ENCODE data around the gene TOM1L1.

The TOM1L1 gene

DNA sequence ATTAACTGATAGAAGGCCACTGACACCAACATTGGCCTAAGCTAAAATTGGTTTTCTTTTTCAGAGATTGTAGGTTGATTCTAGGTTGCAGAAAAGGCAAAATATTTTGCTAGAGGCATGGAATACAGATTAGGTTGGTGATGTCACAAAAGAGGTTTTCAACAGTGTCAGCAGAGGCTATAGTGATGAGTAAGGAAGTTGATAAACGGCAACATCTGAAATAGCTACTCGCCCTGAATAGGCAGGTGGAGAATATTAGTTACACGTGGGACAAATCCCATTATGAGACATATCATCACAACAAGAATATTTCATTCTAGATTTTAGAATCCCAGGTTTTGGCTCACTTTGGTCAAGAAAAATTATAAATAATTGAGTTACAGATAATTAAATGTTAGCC lies 1.5 kb upstream of the TOM1L1 start:
- no peak for DNase-seq

DNA sequence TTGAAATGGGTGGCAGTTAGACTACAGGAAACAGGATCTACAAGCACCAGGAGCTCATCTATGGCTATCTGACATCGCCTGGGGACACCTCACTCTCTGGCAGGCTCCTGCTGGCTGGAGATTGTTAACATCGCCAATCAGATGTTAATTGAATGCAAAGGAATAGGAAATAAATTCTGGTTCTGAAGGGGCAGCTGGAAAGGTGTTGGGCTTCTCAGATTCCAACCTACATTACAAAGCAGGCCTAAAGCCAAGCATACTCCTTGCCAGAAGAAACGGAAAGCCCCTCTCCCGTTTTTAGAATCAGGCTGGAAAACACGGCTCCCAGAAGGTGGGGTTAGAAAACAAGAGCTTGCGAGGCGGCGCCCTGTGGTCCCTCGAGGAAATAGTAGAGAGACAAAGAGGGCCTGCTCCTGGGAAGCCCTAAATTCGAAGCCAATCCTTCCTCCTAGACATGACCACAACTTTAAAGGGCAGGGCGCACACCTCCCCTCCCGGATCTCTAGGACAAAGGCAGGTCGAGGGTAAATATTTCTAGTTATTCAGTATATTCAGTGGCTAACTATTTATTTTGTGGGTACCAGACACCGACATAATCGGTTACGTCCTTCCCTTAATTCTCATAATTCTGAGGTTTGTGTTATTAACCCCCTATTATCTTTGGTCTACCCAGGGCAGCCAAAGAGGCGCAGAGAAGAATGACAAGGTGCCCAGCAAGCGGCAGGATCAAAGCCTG lies 763 bp upstream of the TOM1L1 start:
- no peak for DNase-seq

DNA sequence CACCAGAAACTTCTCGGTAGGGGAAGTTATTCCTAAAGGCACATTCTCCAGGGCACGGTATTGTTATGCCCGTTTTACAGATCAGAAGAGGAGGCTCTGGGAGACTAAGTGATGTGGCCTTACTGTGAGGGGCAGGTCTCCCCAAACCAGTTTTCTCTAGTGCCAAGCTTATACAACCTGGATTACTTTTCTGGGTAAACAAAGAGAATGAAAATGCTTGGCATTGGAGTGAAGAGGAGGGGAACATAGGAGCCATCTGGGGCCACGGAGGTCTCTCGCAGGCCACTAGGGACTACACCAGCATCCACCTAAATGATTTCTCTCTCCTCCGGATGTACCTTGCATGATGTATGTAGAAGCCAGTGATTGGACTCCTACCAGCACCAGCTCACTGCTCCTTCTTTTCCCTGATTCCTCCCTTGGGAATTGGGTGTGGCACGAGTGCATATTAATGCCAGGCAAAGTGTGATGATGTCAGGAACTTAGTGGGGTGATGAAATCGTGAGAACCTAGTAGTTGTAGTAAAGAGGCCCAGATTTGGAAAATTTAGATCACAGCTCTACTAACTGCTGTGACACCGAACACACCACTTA lies 674 bp downstream of the TOM1L1 start:
- no peak for DNase-seq

DNA sequence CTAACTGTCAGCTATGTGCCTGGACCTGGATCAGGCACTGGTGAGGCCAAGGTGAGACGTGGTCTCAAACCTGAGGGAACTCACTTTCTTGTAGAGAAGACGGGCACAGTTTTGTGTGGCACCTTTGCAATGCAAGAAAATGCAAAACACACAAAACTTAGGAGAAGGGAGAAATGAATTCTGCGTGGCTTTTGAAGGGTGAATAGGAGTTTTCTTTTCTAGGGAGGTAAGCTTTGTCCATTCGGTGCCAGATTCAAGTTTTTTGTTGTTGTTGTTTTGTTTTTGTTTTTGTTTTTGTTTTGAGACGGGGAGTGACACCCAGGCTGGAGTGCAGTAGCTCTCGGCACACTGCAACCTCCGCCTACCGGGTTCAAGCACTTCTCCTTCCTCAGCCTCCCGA lies 1.4 kb downstream of the TOM1L1 start:
- DNase-seq = no peak

DNA sequence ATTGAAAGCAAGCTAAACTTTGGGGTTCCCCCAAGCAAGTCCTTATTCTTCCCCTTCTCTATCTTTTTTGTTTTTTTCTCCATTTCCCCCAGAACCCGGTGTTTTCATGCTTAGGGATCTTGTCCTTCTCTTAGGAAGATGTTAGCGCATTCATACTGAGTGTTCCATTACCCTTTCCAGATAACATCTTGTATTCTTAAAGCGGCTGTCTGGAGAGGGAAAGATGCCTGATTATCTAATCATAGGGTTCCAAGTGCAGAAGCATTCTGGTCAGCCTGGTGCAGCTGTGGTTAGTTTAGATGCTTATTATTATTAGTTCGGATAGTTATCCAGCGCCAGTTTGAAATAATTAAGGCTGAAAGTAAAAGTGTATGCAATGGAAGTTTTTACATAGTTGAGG lies 2.0 kb downstream of the TOM1L1 start:
- DNase-seq = no peak

DNA sequence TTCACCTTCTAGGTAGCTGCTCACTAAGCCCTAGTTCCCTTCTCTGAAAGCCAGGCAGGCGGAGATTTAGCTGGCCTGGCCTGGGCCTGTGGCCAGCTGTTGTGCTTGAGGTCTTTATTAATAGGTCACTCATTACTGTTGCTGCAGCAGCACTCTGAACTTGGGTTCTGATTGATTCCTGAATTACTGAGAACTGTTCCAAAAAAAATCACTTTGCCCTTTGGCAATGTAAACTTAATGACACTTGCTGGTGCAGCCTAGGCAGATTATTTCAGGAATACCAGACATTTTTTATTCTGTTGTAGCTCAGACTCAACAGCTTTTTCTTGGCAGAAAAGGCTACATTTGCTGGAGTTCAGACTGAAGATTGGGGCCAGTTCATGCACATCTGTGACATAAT lies 2.7 kb downstream of the TOM1L1 start:
- no peak for DNase-seq

DNA sequence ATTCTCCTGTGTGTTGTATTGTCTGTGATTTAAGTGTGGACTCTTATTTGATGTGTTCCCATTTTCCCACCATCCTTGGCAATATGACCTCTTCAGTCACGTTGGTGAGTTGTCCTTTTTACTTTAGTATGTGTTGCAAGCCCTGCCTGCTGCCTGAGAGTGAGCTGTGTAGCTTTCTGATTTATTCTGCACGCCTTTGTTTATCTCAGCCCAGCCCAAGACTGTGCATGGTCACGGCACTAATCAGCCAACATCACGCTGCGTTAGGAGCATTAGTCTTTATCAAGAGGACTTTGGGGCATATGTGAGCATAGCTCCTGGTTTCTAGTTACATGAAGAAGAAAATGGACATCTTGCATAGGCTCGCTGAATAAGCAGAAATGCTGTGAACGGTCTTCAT lies 6.0 kb downstream of the TOM1L1 start:
- no peak for DNase-seq

DNA sequence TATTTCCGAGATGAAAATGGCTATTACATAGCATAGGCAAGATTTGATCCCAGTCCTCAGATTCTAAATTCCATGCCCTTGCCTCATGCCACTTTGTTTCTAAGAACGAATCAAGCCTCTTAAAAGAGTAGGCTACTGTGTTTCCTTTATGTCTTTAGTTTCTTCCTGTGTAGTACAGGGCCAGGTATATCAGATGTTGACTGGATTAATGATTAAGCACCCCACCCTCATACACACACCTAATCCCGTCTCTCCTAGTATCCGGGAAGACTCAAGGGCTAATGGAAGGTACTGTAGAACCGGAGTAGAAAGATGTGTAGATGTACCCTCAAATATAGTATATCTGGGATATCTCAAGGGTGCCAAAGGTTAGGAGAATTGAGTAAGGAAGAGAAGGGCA lies 6.7 kb downstream of the TOM1L1 start:
- DNase-seq = no peak

DNA sequence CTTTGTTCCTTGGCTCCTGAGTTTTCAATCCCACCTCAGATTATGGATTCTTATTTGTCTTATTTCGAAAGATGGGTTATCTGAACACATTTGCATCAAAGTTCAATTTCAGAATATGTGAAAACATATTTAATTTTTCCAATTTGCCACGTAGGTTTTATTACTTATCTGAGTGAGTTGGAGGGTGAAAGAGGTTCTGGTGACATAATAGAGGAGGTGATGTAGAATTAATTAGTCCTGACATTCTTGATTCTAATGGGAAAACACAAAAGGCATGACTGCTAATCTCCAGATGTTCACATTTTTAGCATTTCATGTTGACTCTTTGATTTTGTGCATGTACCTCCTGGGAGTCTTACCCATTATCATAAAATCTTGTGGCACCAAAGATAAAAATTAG lies 9.1 kb downstream of the TOM1L1 start:
- no peak for DNase-seq

DNA sequence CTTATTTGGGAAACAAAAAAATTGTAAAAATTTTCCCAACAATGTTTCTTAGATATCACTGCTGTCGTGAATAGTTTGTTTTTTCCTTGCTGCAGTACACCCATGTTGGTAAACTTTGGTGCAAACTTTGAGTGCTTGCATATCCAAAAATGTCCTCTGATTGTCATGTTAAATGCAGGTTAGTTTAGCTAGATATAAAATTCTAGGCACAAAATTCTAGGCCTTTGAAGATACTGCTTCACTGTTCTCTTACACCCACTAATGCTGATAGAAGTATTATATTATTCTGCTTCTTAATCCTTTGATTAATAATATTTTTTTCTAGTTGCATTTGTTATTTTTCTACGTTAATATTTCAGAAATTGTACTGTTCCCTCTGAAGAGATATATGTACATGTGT lies 16.1 kb downstream of the TOM1L1 start:
- no peak for DNase-seq

DNA sequence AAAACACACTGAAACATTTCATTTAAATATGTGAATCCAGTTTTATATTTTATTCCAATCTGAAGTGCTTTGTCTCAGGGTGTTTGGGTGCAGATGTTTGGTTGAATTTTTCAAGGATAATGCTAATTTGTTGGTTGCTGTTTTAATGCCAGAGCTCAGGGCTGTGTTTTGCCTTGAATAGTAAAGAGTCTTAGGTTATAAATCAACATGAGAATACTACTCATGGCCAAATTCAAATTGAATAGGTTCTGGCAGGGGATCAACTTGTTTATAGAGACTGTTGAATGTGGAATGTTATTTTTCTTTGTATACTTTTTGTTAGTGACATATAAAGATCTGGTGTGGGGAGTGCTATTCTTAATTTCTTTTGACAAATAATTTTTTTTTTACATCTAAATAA lies 18.8 kb downstream of the TOM1L1 start:
- no peak for DNase-seq

DNA sequence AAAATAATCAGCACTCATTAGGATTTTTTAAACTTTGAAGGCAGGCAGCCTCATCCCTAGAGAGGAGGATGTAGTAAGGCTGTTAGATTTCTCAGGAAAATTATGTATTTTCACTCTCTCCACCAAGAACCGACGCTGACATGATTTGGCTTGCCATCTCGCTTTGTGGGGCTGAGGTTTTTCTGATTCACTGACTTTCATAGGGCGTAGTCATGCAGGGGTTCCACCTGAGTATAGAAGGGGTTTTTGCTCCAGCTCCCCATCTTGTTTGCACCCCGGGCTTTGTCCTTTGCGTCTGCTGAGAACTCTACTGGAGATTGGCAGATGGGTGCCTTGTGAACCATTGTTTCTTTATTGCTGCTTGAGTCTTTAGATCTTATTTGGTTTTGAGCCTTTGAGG lies 20.2 kb downstream of the TOM1L1 start:
- DNase-seq = no peak

DNA sequence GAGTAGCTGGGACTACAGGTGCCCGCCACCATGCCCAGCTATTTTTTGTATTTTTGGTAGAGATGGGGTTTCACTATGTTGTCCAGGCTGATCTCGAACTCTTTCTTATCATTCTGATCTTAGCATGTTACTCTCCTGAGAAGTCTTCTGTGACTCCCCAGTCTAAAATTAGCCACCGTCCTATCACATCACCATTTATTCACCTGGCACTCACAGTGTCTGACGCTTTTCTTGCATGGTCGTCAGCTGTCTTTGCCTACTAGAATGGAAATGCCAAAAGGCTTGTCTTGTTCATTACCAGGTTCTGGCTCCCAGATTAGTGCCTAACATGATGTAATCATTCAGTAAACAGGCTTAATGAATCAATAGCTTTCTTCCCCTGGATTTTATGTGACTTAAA lies 23.8 kb downstream of the TOM1L1 start:
- no peak for DNase-seq

DNA sequence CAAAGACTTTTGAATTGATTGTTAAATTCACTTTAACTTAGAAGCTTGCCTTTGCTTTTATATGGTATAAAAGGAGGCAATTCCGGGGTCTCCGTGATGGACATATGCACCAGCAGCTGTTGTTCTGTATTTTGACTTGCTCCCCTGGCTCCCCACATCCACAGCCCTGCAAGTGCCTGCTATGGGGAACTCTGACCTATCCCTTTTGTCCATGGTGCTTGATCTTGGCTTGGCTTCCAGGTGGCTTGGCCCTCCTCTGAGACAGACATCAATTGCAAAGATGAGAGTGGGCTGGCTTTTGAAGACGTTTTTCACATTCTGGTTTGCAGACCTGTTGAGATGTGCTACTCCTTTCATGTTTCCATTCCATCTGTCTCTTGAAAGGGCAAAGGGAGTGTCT lies 26.9 kb downstream of the TOM1L1 start:
- DNase-seq = no peak

DNA sequence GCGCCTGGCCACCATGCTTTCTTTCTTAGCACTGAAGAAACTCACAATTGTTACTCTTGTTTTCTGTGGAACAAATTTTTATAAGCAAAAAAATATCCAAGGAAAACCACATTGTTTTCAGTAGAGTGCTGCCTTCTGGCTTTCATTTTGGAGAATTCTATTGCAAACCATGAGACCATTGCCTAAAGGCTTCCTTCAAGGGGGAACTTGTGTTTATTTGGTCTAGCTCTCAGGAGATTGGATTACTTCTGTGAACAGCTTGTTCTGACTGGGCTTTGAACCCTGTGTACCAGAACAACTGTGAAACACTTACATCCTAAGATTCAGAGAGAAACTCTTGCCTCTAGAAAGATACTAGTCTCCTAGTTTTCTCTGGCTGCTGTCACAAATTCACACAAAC lies 32.1 kb downstream of the TOM1L1 start:
- no peak for DNase-seq

DNA sequence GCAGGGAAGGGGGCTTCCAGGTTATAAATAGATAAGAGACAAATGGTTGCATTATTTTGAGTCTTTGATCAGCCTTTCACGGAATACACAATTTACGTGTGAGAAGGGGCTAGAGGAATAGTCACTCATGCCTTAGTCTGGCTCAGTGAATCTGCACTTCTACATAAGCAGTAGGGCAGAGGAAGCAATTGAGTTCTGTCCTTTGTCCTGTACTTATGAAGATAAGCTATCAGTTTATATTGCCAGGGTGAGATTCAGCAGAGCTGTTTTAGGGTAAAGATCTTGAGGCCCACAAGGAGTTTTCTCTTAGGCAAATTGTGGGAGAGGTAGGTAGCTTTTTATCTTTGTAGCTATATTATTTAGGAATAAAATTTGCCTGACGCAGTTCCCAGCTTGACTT lies 33.3 kb downstream of the TOM1L1 start:
- DNase-seq = no peak

DNA sequence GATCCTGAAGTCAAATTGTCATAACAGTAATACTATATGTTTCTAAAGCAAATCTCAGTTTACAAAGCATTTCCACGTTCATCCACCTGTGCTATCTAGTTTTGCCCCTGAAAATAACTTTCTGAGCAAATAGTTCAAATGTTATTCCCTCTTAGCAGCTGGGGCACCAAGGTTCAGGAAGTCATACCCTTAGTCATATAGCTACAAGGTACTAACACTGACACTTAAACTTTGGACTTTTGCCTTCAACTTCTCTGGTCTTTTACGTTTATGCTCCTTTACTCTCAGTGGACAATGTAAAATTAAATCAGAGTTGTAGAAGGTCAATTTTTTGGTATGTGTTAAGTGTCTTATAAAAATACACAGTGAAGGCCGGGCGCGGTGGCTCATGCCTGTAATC lies 34.8 kb downstream of the TOM1L1 start:
- no peak for DNase-seq

DNA sequence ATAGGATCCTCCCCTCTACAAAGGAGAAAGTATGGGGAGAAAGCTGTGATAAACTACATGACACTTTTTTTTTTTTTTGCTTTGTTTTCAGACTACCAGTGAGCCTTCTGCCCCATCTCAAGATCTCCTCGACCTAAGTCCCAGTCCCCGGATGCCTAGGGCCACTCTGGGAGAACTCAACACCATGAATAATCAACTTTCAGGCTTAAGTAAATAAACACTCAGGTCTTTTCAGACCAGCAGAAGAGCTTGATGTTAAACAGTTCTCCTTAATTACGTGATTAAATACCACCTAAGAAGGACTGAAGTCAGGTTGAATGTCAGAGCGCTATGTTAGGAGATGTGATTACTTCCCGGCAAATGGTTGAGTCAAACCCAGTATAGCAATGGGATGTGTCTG lies 36.4 kb downstream of the TOM1L1 start:
- no peak for DNase-seq

DNA sequence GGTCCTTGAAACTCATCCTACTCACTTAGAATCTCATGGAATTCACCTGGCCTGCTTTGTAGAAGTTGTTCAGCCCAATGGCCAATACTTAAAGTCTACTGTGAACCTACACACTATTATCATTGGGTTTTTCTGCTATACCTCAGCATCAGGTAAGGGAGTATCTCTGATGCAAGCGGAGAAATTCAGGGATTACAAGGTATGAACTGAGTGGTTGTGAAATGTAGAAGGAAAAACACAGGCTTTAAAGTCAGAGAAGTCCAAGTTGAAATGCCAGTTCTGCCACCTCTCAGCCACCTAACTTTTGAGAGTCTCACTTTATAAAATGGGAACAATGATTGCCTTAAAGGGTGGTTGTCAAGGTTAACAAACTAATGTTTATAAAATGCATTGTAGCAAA lies 36.8 kb downstream of the TOM1L1 start:
- DNase-seq = no peak

DNA sequence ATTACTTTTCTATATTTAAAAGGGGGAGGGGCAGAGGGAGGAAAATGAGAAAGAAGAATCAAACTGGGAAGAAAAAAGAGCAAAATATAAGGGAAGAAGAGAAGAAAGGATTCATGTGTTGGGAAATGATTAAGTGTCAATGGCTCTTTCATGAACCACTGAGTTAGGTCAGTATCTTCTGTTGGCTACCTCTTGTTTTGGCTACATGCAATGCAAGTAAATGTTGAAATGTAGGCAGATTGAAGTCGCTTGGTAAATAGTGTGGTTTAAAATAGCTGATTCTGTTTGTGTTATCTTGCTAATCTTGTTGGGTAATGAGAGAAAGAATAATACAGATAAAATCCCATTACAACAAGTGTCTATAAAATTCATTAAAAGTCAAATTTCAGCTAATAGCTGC lies 40.6 kb downstream of the TOM1L1 start:
- DNase-seq = no peak

DNA sequence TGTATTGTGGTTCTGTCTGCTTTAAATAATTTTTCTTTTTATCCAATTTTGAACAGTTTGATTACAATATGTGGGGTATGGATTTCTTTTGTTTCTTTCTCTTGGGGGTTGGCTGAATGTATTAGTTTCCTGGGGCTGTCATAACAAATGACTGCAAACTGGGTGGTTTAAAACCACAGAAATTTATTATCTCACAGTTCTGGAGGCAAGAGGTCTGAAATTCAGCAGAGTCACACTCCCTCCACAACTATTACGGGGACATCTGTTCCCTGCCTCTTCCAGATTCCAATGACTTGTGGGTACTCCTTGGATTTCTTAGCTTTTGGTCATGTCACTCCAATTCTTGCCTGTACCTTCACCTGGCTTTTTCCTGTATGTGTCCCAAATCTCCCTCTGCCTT lies 44.1 kb downstream of the TOM1L1 start:
- DNase-seq = no peak

DNA sequence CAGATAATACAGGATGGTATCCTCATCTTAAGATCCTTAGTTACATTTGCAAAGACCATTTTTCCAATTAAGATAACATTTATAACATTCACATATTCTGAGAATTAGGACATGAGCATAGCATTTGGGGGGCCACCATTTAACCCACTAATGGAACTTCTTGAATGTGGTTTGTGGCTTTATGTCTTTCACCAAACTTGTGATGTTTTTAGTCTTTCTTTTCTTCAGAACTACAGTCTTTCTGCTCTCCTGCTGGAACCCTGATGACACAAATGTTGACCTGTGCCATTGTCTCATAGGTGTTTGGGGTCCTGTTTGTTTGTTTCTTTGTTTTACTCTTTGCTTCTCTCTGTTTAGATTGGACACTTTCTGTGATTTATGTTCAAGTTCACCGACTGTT lies 44.6 kb downstream of the TOM1L1 start:
- DNase-seq = no peak

DNA sequence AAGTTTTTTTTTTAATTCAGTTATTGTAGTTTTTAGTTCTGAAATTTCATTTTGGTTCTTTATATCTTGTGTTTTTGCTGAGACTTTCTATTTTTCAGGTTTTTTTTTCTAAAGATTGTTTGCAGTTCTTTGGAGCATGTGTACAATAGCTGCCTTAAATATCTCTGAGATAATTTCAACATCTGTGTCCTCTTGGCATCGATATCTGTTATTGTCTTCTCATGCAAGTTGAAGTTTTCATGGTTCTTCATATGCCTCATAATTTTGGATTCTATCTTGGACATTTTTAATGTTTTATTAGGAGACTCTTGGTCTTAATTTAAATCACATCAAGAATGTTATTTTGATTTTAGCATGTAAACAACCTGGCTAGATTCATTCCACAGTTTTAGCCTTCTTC lies 45.0 kb downstream of the TOM1L1 start:
- DNase-seq = no peak

DNA sequence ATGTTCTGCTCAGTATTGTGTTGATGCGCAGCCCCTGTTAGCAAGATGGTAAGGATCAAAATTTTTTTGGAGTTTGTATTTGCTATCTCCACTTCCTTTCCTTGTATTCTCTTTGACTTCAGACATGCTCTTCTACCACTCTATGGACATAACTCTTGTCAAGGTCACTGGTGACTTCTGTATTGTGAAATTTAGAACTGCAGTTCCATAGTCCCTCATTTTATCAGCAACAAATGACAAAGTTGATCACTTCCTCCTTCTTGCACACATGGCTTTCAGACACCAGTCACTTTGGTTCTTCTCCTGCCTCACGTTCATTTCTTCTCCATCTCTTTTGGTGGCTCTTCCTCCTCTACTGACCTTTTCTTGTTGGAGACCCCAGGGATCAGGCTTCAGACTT lies 46.7 kb downstream of the TOM1L1 start:
- DNase-seq = no peak

DNA sequence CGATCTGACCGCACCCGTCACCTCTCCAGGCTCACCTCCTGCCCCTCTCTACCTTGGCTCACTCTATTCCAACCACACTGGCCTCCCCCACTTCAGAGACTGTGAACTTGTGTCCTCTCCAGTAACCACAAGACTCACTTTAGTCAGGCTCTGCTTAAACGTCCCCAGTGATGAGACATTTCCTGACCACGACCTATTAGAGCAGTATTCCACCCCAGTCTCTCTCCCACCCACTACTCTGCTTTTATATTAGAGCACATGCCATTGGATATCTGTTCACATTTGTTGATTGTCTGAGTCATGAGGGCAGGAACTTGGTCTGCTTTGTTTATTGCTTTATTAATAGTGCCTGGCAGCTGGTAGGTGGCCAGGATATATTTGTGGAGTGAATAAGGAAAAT lies 47.7 kb downstream of the TOM1L1 start:
- no peak for DNase-seq
